ENCODE data around the gene UBE2C. TPM values are rescaled to one million over a fixed set of nuclear protein-coding genes. Genes with fewer than 3 reads are reported as not detected.
A peak's percentile ranks its signal among the peaks of the same experiment; 100 is the strongest.
"Not testable (repeated sequence)": the region's sequence is repeated elsewhere in the genome, so short reads cannot be mapped to it uniquely, and the experiment has no call there.

Gene UBE2C
- 100 to 1,000 TPM; 139 to 216 TPM for total RNA-seq
- 322 TPM for polyA plus RNA-seq (2013, experiment 1 of 2)
- polyA plus RNA-seq (2013, experiment 2 of 2): 323 TPM
- long read RNA-seq, experiment 1, transcript UBE2C-204 (6 exons, 850 nt): major isoform, 92 of 125 reads
- long read RNA-seq, experiment 1, partial matches to known transcripts: 9 of 125 reads
- long read RNA-seq, experiment 1, other reads (novel, unspliced or antisense): 19 of 125 reads
- long read RNA-seq, experiment 2, transcript UBE2C-204 (6 exons, 850 nt): major isoform, 83 of 94 reads
- long read RNA-seq, experiment 2, partial matches to known transcripts: 2 of 94 reads
- long read RNA-seq, experiment 2, other reads (novel, unspliced or antisense): 3 of 94 reads
- long read RNA-seq, experiment 3, transcript UBE2C-204 (6 exons, 850 nt): major isoform, 81 of 91 reads
- long read RNA-seq, experiment 3, partial matches to known transcripts: 3 of 91 reads
- long read RNA-seq, experiment 3, other reads (novel, unspliced or antisense): 2 of 91 reads
- long read RNA-seq, experiment 4, transcript UBE2C-204 (6 exons, 850 nt): major isoform, 25 of 31 reads
- long read RNA-seq, experiment 4, transcript UBE2C-205 (6 exons, 914 nt): minor isoform, 5 of 31 reads
- long read RNA-seq, experiment 4, partial matches to known transcripts: 1 of 31 reads
- long read RNA-seq, experiment 4, other reads (novel, unspliced or antisense): 0 of 31 reads

DNA sequence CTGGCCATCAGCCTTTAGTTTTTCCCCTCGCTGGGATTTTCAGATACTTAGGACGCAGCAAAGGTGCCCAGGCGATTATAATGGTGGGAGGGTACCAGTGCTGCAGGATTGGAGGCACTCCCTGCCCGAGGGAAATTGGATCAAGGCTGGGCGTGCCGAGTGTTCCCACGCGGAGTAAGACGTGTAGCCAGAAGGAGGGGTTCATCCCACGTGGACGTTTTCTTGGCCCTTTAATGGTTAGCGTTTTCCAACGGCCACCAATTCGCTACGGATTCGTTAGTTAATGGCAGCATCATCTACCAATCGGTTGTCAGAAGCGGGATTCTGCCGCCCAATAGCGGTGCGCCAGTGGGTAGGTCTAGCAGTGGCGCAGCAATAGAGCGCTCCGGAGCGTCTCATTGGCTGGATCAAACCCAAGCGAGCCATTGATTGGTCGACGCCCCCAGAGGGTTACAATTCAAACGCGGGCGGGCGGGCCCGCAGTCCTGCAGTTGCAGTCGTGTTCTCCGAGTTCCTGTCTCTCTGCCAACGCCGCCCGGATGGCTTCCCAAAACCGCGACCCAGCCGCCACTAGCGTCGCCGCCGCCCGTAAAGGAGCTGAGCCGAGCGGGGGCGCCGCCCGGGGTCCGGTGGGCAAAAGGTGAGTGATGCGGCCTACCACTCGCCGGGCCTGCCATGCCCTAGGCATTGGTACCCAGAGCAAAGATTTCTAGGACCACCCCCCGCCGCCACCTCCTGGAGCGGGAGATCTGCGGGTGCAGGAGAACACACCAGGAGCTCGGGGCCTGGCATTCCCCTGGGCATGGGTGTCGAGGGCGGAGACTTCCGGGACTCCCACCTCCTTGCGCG, at the start of gene UBE2C:
Gene UBE2C, plus strand, starts transcription at position 488 of the 849 bp plus-strand sequence. Its CDS starts 52 bp downstream, at position 540.
- H3K27me3 Mint-ChIP-seq (ENCODE audit: insufficient read depth): no peaks in the 10 kb centered on the region
- H3K4me3 Mint-ChIP-seq: peak within 1 kb of the TSS; percentile 91
- DNase-seq: peak; percentile 99
- Histone ChIP-seq H3K9me3 (ENCODE audit: control insufficient read depth, low read length) (no peaks in the 10 kb centered on the region), H3K4me1 (ENCODE audit: control insufficient read depth, insufficient read depth, low read length) (peaks cover 8% of the 10 kb centered on the region), H3K27me3 (ENCODE audit: control insufficient read depth, insufficient read depth, low read length, poor library complexity, severe bottlenecking) (no peaks in the 10 kb centered on the region), H3K36me3 (ENCODE audit: control insufficient read depth, insufficient read depth, low read length) (peaks cover 76% of the 10 kb centered on the region), H3K4me3 (ENCODE audit: low read length) (peak within 1 kb of the TSS; percentile 87), H3K27ac (ENCODE audit: low read depth, low read length) (no peak within 1 kb of the TSS), H3K9ac (ENCODE audit: extremely low read depth, low read length, poor library complexity, severe bottlenecking) (peak within 1 kb of the TSS; percentile 77)
- 3 to 6% methylated on average over 45 to 65 of the region's 65 CpGs for WGBS, 2 experiments (ENCODE audit: insufficient coverage in 1 of 2, insufficient read length in 1 of 2)
- peaks cover 53% of the 10 kb centered on the region for H3K36me3 Mint-ChIP-seq (ENCODE audit: low read depth)
- H3K9me3 Mint-ChIP-seq: no peaks in the 10 kb centered on the region
- TF ChIP-seq CTCF (conservative IDR thresholded peaks at IDR 0.05): no peak
- H3K4me1 Mint-ChIP-seq: peaks cover 15% of the 10 kb centered on the region
- peak within 1 kb of the TSS; percentile 91 for H3K27ac Mint-ChIP-seq

- H3K9me3 ChIP-seq (ENCODE audit: control insufficient read depth, low read length): peaks cover 25% of the 10 kb centered on the region
- H3K9me3 Mint-ChIP-seq; H3K27ac ChIP-seq (ENCODE audit: low read depth, low read length); H3K4me3 ChIP-seq (ENCODE audit: low read length); H3K27me3 ChIP-seq (ENCODE audit: control insufficient read depth, insufficient read depth, low read length, poor library complexity, severe bottlenecking); H3K27me3 Mint-ChIP-seq (ENCODE audit: insufficient read depth); H3K4me1 ChIP-seq (ENCODE audit: control insufficient read depth, insufficient read depth, low read length); H3K36me3 ChIP-seq (ENCODE audit: control insufficient read depth, insufficient read depth, low read length); H3K27ac Mint-ChIP-seq; H3K9ac ChIP-seq (ENCODE audit: extremely low read depth, low read length, poor library complexity, severe bottlenecking): not testable (repeated sequence)
- peak; percentile 55 for DNase-seq
- H3K4me1 Mint-ChIP-seq: peaks cover 27% of the 10 kb centered on the region
- peaks cover 15% of the 10 kb centered on the region for H3K36me3 Mint-ChIP-seq (ENCODE audit: low read depth)
- peak overlapping the region; percentile 27 for H3K4me3 Mint-ChIP-seq
- WGBS, 2 experiments (ENCODE audit: insufficient coverage in 1 of 2, insufficient read length in 1 of 2): 24 to 29% methylated on average over 6 to 11 of the region's 13 CpGs
Measured at GRCh38 chr20:45764618-45765282, 47.7 kb upstream of the UBE2C start.

DNA sequence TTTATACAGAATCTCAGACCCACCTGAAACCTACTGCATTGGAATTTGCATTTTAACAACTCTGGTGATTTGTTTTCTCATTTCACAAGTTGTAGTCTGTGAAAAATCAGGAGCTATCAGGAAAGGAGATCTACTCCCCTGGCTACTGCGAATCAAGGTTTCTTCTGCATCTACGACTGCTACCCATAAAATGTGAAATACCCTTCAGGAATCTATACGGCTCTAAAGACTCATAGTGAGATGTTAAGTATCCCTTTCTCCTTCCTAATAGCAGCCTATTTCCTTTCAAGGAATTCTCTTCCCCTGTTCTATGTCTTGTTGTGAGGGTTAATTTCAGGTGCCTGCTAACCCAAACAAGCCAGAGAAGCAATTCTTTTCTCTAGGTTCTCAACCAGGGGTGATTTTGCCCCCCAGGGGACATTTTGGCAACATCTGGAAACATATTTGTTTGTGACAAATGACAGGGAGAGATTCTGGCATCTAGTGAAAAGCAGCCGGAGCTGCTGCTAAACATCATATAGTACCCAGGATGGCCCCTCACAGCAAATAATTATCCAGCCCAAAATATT, 47.1 kb upstream of the UBE2C start:
- no peak overlapping the region for H3K4me3 ChIP-seq (ENCODE audit: low read length)
- H3K27ac ChIP-seq (ENCODE audit: low read depth, low read length): no peak overlapping the region

More for the DNA sequence above, 47.1 kb upstream of the UBE2C start:
- Mint-ChIP-seq H3K27me3 (ENCODE audit: insufficient read depth) (no peaks in the 10 kb centered on the region), H3K27ac (no peak overlapping the region), H3K4me3 (peak overlapping the region; percentile 27), H3K9me3 (no peaks in the 10 kb centered on the region), H3K36me3 (ENCODE audit: low read depth) (peaks cover 9% of the 10 kb centered on the region), H3K4me1 (peaks cover 27% of the 10 kb centered on the region)
- Histone ChIP-seq H3K9ac (ENCODE audit: extremely low read depth, low read length, poor library complexity, severe bottlenecking) (no peak overlapping the region), H3K27me3 (ENCODE audit: control insufficient read depth, insufficient read depth, low read length, poor library complexity, severe bottlenecking) (no peaks in the 10 kb centered on the region), H3K4me1 (ENCODE audit: control insufficient read depth, insufficient read depth, low read length) (no peaks in the 10 kb centered on the region), H3K9me3 (ENCODE audit: control insufficient read depth, low read length) (peaks cover 21% of the 10 kb centered on the region), H3K36me3 (ENCODE audit: control insufficient read depth, insufficient read depth, low read length) (no peaks in the 10 kb centered on the region)
- peak; percentile 68 for DNase-seq
- TF ChIP-seq CTCF (conservative IDR thresholded peaks at IDR 0.05): no peak
- WGBS, 2 experiments (ENCODE audit: insufficient coverage in 1 of 2, insufficient read length in 1 of 2): 31 to 50% methylated on average over 1 to 4 of the region's 4 CpGs

Measured in endodermal cell (in vitro differentiated cells).